LoVo (cell line): ENCODE results near the gene MOG.
A peak's percentile ranks its signal among the peaks of the same experiment; 100 is the strongest.

Experiments used
- DNase-seq: peaks from one replicate; pipeline ENCODE4 v3.0.0-alpha.2; 2016; ENCODE audit warnings: low spot score

MOG gene

GRCh38 chr6:29656798-29657197 lies at the start of gene MOG:
MOG (plus strand) TSS chr6:29657092; CDS start chr6:29657210, 118 bp downstream.
- DNase-seq: no peak

- no peak for DNase-seq
Observed at GRCh38 chr6:29608131-29608530, 48.8 kb upstream of the MOG start.

- no peak for DNase-seq
Observed at GRCh38 chr6:29610540-29610939, 46.4 kb upstream of the MOG start.

- no peak for DNase-seq
Observed at GRCh38 chr6:29611426-29611825, 45.5 kb upstream of the MOG start.

- no peak for DNase-seq
Observed at GRCh38 chr6:29617782-29618554, 38.9 kb upstream of the MOG start.

GRCh38 chr6:29619578-29620160 lies 37.2 kb upstream of the MOG start:
- no peak for DNase-seq

GRCh38 chr6:29620630-29621029 lies 36.3 kb upstream of the MOG start:
- no peak for DNase-seq

- no peak for DNase-seq
Observed at GRCh38 chr6:29624520-29624961, 32.4 kb upstream of the MOG start.

GRCh38 chr6:29625337-29625930 lies 31.5 kb upstream of the MOG start:
- no peak for DNase-seq

- DNase-seq: no peak
Observed at GRCh38 chr6:29626948-29627754, 29.7 kb upstream of the MOG start.

GRCh38 chr6:29627755-29628418 lies 29.0 kb upstream of the MOG start:
- no peak for DNase-seq

- DNase-seq: no peak
Observed at GRCh38 chr6:29628419-29629281, 28.2 kb upstream of the MOG start.

GRCh38 chr6:29629571-29629970 lies 27.3 kb upstream of the MOG start:
- no peak for DNase-seq

GRCh38 chr6:29630315-29630714 lies 26.6 kb upstream of the MOG start:
- DNase-seq: no peak

GRCh38 chr6:29631209-29631810 lies 25.6 kb upstream of the MOG start:
- DNase-seq: no peak

GRCh38 chr6:29631860-29632731 lies 24.8 kb upstream of the MOG start:
- DNase-seq: peak; percentile 22

- DNase-seq: peak; percentile 72
Observed at GRCh38 chr6:29632789-29633533, 23.9 kb upstream of the MOG start, which contains the start of gene GABBR1. GABBR1 (minus strand) TSS chr6:29633183; CDS start chr6:29632385, 798 bp downstream.

GRCh38 chr6:29633534-29633905 lies 23.4 kb upstream of the MOG start:
- DNase-seq: no peak

- no peak for DNase-seq
Observed at GRCh38 chr6:29637247-29637646, 19.6 kb upstream of the MOG start.
